ENCODE measurements around the gene YIPF2.
A peak's percentile ranks its signal among the peaks of the same experiment; 100 is the strongest.
"Not testable (repeated sequence)": the region's sequence is repeated elsewhere in the genome, so short reads cannot be mapped to it uniquely, and the experiment has no call there.

The YIPF2 gene

DNA sequence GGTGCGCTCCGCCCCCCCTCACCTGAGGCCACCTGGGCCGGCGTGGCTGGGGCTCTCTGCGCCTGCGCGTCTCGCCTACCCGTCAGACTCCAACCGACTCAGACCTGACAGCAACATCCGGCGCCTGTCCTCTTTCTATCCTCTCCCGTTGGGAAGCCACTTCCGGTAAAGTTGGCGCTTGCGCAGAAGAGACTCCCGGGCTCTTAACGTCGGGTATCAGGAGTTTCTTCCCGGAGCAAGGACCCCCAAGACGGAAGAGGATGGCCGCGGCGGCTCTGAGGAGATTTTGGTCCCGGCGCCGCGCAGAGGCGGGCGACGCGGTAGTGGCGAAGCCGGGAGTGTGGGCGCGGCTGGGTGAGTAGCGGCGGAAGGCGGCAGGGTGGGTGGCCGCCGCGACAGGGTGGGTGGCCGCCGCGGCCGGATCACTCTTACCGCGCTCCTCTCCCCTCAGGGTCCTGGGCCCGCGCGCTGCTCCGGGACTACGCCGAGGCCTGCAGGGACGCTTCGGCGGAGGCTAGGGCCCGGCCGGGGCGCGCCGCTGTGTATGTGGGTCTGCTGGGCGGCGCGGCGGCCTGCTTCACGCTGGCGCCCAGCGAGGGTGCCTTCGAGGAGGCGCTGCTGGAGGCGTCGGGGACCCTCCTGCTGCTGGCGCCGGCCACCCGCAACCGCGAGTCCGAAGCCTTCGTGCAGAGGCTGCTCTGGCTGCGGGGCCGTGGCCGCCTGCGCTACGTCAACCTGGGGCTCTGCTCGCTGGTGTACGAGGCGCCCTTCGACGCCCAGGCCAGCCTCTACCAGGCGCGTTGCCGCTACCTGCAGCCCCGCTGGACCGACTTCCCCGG, at the start of gene YIPF2, which contains the start of gene TIMM29:
Gene YIPF2 (minus strand): TSS at position 77 of the 839 bp plus-strand sequence. CDS start 229 bp downstream, outside the sequence.
Gene TIMM29 (plus strand): TSS at position 249 of the 839 bp plus-strand sequence. CDS start 12 bp downstream, at position 261.
- DNase-seq, result peak; percentile 99

DNA sequence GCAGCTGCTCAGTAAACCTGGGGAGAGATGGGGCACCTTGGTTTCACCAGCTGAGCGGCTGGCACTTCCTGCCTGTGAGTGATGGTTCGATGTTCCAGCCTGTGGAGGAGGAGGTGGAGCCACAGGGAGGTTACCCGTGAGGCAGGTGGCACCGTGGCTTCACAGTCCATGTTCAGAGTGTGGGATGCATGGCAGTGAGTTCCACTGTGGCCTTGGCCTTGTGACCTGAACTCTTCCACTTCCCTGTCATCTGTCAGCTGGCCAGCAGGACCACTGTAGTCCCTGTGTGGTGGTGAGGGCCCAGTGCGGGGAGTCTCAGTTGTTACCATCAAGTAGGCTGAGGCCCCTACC, 49.3 kb upstream of the YIPF2 start:
- no peak for DNase-seq

- no peak for DNase-seq
Measured at GRCh38 chr19:10976131-10976892, 47.9 kb upstream of the YIPF2 start.

- no peak for DNase-seq
Measured at GRCh38 chr19:10975374-10976130, 47.1 kb upstream of the YIPF2 start.

GRCh38 chr19:10971107-10971726, 42.8 kb upstream of the YIPF2 start:
- no peak for DNase-seq

GRCh38 chr19:10968527-10969135, 40.2 kb upstream of the YIPF2 start:
- peak; percentile 69 for DNase-seq

- DNase-seq, result no peak
Measured at GRCh38 chr19:10966809-10967208, 38.4 kb upstream of the YIPF2 start.

GRCh38 chr19:10965398-10965797, 37.0 kb upstream of the YIPF2 start:
- DNase-seq, result no peak

GRCh38 chr19:10964903-10965302, 36.5 kb upstream of the YIPF2 start:
- DNase-seq, result no peak

DNA sequence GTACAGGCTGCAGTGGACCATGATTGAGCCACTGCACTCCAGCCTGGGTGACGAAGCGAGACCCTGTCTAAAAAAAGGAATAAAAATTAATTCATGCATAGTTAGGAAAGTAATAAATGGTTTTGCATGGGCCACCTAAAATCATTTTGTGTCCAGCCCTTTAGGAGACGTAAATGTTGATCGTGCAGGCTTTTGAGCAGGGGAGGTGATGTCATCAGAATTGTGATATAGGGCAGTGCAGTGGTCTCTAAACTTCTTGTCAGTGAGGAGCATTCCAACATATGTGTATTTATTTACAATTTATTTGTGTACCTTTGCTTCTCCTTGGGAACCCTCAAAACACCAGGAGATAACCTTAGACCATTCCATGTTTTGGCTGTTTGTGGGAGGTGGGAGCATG, 35.4 kb upstream of the YIPF2 start:
- no peak for DNase-seq

GRCh38 chr19:10962863-10963262, 34.4 kb upstream of the YIPF2 start:
- DNase-seq, result no peak

DNA sequence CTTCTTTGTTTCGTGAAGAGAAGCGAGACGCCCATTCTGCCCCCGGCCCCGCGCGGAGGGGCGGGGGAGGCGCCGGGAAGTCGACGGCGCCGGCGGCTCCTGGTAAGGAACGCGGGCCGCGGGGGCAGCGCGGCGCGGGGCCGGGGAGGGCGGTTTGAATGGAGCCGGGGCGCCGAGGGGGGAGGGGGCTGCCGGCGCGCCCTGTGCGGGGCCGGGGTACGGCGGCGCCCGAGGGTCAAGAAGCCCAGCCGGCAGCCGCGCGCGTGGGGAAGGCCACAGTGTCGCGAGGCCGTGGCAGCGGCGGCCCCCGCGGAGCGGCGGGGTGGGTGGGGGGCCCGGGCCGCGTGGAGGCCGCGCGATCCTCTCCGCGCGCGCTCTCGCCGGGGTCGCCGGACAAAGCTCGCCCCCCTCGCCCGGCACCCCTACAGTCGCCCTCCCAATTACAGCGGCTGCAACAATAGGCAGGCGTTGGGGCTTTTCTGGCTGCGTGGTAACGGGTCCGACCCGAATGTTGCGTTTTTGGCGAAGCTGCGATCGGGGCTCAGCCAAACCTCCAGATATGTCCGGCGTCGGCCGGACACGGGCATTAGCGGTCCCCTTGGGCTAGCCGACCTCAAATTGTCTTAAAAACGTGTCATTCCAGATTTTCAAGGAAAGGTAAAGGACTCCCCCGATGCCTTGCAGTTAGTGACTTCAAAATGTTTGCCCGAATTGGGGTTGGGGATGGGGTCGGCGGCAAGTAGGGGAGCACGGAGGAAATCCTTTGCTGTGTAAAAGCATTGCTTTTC, 32.8 kb upstream of the YIPF2 start:
- peak; percentile 28 for DNase-seq

DNA sequence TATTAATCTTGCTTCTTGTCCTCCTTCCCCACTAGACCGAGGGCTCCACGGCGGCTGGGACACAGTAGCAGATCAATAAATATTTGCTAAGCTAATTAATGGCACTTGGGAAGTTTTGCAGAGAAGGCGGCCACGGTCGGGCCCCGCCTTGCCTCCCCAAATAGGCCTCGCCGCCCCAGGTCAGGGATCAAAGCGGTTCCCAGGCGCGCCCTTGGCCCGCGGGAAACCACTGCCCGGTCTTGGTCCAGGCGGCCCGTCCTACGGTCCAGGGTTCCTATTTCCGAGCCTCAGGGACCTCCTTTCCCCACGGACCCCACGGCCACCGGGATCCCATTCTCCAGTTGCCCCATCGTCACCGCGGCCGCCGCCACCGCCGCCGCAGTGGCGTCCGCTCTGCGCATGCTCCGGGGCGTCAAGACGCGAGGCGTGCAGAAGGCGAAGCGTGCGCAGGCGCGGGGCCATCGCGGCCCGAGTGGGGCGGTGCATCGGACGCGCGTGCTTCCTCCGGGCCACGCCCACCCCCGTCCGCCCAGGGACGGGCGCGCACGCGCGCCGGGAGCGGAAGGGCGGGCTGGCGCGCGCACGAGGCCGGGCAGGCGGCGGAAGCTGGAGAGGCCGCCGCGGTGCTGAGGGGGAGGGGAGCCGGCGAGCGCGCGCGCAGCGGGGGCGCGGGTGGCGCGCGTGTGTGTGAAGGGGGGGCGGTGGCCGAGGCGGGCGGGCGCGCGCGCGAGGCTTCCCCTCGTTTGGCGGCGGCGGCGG, 32.1 kb upstream of the YIPF2 start, which contains the start of gene SMARCA4:
Gene SMARCA4 (plus strand): TSS at position 717 of the 759 bp plus-strand sequence. CDS start 23,122 bp downstream, outside the sequence.
- DNase-seq, result peak; percentile 98

- not testable (repeated sequence) for DNase-seq
Measured at GRCh38 chr19:10959277-10959968, 31.0 kb upstream of the YIPF2 start.

- peak; percentile 63 for DNase-seq
Measured at GRCh38 chr19:10952809-10953208, 24.4 kb upstream of the YIPF2 start.

DNA sequence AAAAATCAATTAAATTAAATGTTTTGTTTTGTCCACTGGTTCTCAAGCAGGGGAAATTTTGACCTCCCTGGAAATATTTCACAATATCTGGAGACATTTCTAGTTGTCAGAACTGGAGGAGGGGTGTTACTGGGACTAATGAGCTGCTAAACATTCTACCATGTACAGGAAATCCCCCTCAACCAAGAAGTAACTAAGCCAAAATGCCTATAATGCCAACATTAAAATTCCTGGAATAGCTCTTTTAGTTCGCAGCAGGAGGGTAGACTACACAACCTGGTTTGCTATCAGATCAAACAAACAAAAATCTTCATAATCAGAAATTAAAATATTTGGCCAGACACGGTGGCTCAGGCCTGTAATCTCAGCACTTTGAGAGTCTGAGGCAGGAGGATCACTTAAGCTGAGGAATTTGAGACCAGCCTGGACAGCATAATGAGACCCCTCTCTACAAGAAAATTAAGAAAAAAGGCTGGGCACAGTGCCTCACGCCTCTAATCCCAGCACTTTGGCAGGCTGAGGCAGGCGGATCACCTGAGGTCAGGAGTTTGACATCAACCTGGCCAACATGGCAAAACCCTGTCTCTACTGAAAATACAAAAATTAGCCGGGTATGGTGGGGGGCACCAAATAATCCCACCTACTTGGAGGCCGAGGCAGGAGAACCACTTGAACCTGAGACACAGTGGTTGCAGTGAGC, 18.7 kb upstream of the YIPF2 start:
- no peak for DNase-seq

DNA sequence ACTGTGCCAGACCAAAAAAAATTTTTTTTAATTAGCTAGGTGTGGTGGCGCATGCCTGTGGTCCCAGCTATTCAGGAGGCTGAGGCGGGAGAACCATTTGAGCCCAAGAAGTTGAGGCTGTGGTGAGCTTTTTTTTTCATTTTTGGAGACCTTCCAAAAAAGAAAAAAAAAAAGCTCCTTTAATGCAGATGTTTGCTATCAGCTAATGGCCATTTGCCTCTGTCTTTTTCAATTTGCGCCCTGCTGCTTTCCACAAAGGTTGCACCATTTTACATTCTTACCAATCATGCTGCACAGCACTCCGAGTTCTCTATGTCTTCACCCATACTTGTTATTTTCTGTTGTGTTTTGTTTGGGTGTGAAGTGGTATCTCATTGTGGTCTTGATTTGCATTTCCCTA, 16.8 kb upstream of the YIPF2 start:
- DNase-seq, result no peak

DNA sequence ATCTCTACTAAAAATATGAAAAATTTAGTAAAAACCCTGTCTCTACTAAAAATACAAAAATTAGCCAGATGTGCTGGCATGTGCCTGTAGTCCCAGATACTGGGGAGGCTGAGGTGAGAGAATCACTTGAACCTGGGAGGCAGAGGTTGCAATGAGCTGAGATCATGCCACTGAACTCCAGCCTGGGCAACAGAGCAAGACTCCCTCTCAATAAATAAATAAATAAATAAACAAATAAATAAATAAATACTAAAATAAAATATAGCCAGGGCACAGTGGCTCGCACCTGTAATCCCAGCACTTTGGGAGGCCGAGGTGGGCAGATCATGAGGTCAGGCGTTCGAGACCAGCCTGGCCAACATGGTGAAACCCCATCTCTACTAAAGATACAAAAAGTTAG, 15.0 kb upstream of the YIPF2 start:
- DNase-seq, result not testable (repeated sequence)

DNA sequence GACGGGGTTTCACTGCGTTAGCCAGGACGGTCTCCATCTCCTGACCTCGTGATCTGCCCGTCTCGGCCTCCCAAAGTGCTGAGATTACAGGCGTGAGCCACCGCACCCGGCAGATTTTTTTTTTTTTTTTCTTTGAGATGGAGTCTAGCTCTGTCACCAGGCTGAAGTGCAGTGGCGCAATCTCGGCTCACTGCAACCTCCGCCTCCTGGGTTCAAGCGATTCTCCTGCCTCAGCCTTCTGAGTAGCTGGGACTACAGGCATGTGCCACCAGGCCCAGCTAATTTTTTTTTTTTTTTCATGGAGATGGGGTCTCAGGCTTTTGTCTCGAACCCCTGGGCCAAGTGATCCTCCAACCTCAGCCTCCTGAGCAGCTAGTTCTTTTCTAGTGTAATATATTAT, 13.2 kb upstream of the YIPF2 start:
- not testable (repeated sequence) for DNase-seq
